SK-N-SH (cell line): ENCODE data around the gene RETREG2.

ENCODE experiments used
- JUND ChIP-seq: IDR thresholded peaks from 2 replicates; pipeline ENCODE4 v1.4.0; 2012
- RCOR1 ChIP-seq: fragments of 150-350 bp; IDR thresholded peaks from 2 replicates; pipeline ENCODE4 v1.6.1; 2017; ENCODE audit warnings: antibody characterized with exemption, low read length
- REST ChIP-seq: IDR thresholded peaks from 2 replicates; pipeline ENCODE4 v1.6.1; 2012; ENCODE audit warnings: mild to moderate bottlenecking, low read depth, low read length, moderate library complexity
- RFX5 ChIP-seq: IDR thresholded peaks from 2 replicates; pipeline ENCODE4 v1.6.1; 2012; ENCODE audit warnings: mild to moderate bottlenecking, improper control_type of control experiment, low read length
- TF ChIP-seq, protein P1 (sequence below): fragments of 200-600 bp; sonication (generic); IDR thresholded peaks from 2 replicates; pipeline ENCODE4 v1.6.1; 2017; ENCODE audit warnings: antibody characterized with exemption, mild to moderate bottlenecking, moderate library complexity
- TF ChIP-seq, protein P2 (sequence below): IDR thresholded peaks from 2 replicates; pipeline ENCODE4 v1.4.0; 2012; ENCODE audit warnings: low read depth, borderline replicate concordance
- TF ChIP-seq, protein P3 (sequence below): IDR thresholded peaks from 2 replicates; pipeline ENCODE4 v1.4.0; 2012; ENCODE audit warnings: low read depth

- no peak for TF ChIP-seq RCOR1
- TF ChIP-seq, protein P1, sequence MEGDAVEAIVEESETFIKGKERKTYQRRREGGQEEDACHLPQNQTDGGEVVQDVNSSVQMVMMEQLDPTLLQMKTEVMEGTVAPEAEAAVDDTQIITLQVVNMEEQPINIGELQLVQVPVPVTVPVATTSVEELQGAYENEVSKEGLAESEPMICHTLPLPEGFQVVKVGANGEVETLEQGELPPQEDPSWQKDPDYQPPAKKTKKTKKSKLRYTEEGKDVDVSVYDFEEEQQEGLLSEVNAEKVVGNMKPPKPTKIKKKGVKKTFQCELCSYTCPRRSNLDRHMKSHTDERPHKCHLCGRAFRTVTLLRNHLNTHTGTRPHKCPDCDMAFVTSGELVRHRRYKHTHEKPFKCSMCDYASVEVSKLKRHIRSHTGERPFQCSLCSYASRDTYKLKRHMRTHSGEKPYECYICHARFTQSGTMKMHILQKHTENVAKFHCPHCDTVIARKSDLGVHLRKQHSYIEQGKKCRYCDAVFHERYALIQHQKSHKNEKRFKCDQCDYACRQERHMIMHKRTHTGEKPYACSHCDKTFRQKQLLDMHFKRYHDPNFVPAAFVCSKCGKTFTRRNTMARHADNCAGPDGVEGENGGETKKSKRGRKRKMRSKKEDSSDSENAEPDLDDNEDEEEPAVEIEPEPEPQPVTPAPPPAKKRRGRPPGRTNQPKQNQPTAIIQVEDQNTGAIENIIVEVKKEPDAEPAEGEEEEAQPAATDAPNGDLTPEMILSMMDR = no peak
- TF ChIP-seq REST = no peak
- TF ChIP-seq, protein P2, sequence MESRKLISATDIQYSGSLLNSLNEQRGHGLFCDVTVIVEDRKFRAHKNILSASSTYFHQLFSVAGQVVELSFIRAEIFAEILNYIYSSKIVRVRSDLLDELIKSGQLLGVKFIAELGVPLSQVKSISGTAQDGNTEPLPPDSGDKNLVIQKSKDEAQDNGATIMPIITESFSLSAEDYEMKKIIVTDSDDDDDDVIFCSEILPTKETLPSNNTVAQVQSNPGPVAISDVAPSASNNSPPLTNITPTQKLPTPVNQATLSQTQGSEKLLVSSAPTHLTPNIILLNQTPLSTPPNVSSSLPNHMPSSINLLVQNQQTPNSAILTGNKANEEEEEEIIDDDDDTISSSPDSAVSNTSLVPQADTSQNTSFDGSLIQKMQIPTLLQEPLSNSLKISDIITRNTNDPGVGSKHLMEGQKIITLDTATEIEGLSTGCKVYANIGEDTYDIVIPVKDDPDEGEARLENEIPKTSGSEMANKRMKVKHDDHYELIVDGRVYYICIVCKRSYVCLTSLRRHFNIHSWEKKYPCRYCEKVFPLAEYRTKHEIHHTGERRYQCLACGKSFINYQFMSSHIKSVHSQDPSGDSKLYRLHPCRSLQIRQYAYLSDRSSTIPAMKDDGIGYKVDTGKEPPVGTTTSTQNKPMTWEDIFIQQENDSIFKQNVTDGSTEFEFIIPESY = no peak
- TF ChIP-seq, protein P3, sequence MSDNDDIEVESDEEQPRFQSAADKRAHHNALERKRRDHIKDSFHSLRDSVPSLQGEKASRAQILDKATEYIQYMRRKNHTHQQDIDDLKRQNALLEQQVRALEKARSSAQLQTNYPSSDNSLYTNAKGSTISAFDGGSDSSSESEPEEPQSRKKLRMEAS = no peak
- no peak for TF ChIP-seq JUND
- TF ChIP-seq RFX5 = no peak
These were observed 37.4 kb upstream of the RETREG2 start for GRCh38 chr2:219140722-219141121.
